H9 (cell line): ENCODE data around the gene STKLD1. TPM values are rescaled to one million over a fixed set of nuclear protein-coding genes. Genes with fewer than 3 reads are reported as not detected.
A peak's percentile ranks its signal among the peaks of the same experiment; 100 is the strongest.

Experiments
- DNase-seq: peaks from one replicate; pipeline ENCODE4 v3.0.0-alpha.2; 2017
- H2AFZ ChIP-seq: one replicate; pipeline ENCODE4 v1.6.1; 2013; ENCODE audit warnings: mild to moderate bottlenecking, low read length, control low read depth, moderate library complexity
- H2AK5ac ChIP-seq: 2 replicates; pipeline ENCODE4 v1.6.1; 2013; ENCODE audit warnings: low read length, control low read depth, mixed read lengths; ENCODE audit not compliant: insufficient read length
- H2BK120ac ChIP-seq: one replicate; pipeline ENCODE4 v1.6.1; 2013; ENCODE audit warnings: low read depth, mild to moderate bottlenecking, low read length, control low read depth, inconsistent platforms; ENCODE audit not compliant: poor library complexity, severe bottlenecking
- H2BK12ac ChIP-seq: 2 replicates; pipeline ENCODE4 v1.6.1; 2013; ENCODE audit warnings: low read length, control low read depth, mixed read lengths, low read depth; ENCODE audit not compliant: insufficient read length
- H2BK15ac ChIP-seq: 2 replicates; pipeline ENCODE4 v1.6.1; 2013; ENCODE audit warnings: low read depth, low read length, control low read depth
- H2BK20ac ChIP-seq: one replicate; pipeline ENCODE4 v1.6.1; 2013; ENCODE audit warnings: low read depth, mild to moderate bottlenecking, low read length, control low read depth, inconsistent platforms; ENCODE audit not compliant: poor library complexity, severe bottlenecking
- H2BK5ac ChIP-seq: 2 replicates; pipeline ENCODE4 v1.6.1; 2013; ENCODE audit warnings: low read length, control low read depth, mixed read lengths; ENCODE audit not compliant: insufficient read length
- H3K14ac ChIP-seq: 2 replicates; pipeline ENCODE4 v1.6.1; 2013; ENCODE audit warnings: low read length, control low read depth; ENCODE audit not compliant: insufficient read depth
- H3K18ac ChIP-seq: 2 replicates; pipeline ENCODE4 v1.6.1; 2013; ENCODE audit warnings: low read depth, mild to moderate bottlenecking, mixed read lengths, low read length, control low read depth; ENCODE audit not compliant: insufficient read length
- H3K23ac ChIP-seq: 2 replicates; pipeline ENCODE4 v1.6.1; 2013; ENCODE audit warnings: low read length, control low read depth, mixed read lengths, low read depth; ENCODE audit not compliant: insufficient read length
- H3K23me2 ChIP-seq: 2 replicates; pipeline ENCODE4 v1.6.1; 2013; ENCODE audit warnings: low read depth, mild to moderate bottlenecking, mixed read lengths, low read length, control low read depth; ENCODE audit not compliant: insufficient read length, poor library complexity, severe bottlenecking
- H3K27ac ChIP-seq: 2 replicates; pipeline ENCODE4 v1.5.1; 2013; ENCODE audit warnings: low read length, control low read depth, mixed read lengths, low read depth; ENCODE audit not compliant: insufficient read length
- H3K27me3 ChIP-seq: 2 replicates; pipeline ENCODE4 v1.6.1; 2013; ENCODE audit warnings: low read length, control low read depth, inconsistent platforms; ENCODE audit not compliant: insufficient read depth
- H3K4ac ChIP-seq: 2 replicates; pipeline ENCODE4 v1.6.1; 2013; ENCODE audit warnings: low read depth, mild to moderate bottlenecking, control low read depth, inconsistent platforms, low read length, moderate library complexity
- H3K4me1 ChIP-seq: 2 replicates; pipeline ENCODE4 v1.6.1; 2013; ENCODE audit warnings: low read length, control low read depth, inconsistent platforms; ENCODE audit not compliant: insufficient read depth
- H3K4me2 ChIP-seq: 2 replicates; pipeline ENCODE4 v1.6.1; 2013; ENCODE audit warnings: low read length, control low read depth, mixed read lengths; ENCODE audit not compliant: insufficient read length, insufficient read depth
- H3K56ac ChIP-seq: 2 replicates; pipeline ENCODE4 v1.6.1; 2013; ENCODE audit warnings: low read depth, mild to moderate bottlenecking, mixed read lengths, low read length, control low read depth; ENCODE audit not compliant: insufficient read length
- H3K79me1 ChIP-seq: 2 replicates; pipeline ENCODE4 v1.6.1; 2013; ENCODE audit warnings: low read depth, mild to moderate bottlenecking, moderate library complexity, low read length, control low read depth, inconsistent platforms; ENCODE audit not compliant: insufficient read depth, poor library complexity, severe bottlenecking
- H3K79me2 ChIP-seq: 2 replicates; pipeline ENCODE4 v1.6.1; 2013; ENCODE audit warnings: low read length, control low read depth, inconsistent platforms; ENCODE audit not compliant: insufficient read depth
- H3K9ac ChIP-seq: 2 replicates; pipeline ENCODE4 v1.6.1; 2013; ENCODE audit warnings: low read length, control low read depth, mixed read lengths; ENCODE audit not compliant: insufficient read length; ENCODE audit errors: extremely low read depth
- H3K9me3 ChIP-seq: one replicate; pipeline ENCODE4 v1.6.1; 2013; ENCODE audit warnings: low read depth, low read length, inconsistent platforms; ENCODE audit not compliant: control insufficient read depth
- H3T11ph ChIP-seq: one replicate; pipeline ENCODE4 v1.6.1; 2013; ENCODE audit warnings: mild to moderate bottlenecking, low read length, control low read depth, inconsistent platforms
- H4K20me1 ChIP-seq: one replicate; pipeline ENCODE4 v1.6.1; 2013; ENCODE audit not compliant: control insufficient read depth, insufficient read length, insufficient read depth
- H4K5ac ChIP-seq: 2 replicates; pipeline ENCODE4 v1.6.1; 2013; ENCODE audit warnings: low read depth, mild to moderate bottlenecking, mixed read lengths, low read length, control low read depth; ENCODE audit not compliant: insufficient read length
- H4K8ac ChIP-seq: replicated peaks from 2 replicates; pipeline ENCODE4 v1.6.1; 2013; ENCODE audit warnings: low read length, control low read depth, mixed read lengths, low read depth; ENCODE audit not compliant: insufficient read length
- H4K91ac ChIP-seq: 2 replicates; pipeline ENCODE4 v1.6.1; 2013; ENCODE audit warnings: low read depth, mild to moderate bottlenecking, moderate library complexity, mixed read lengths, low read length, control low read depth; ENCODE audit not compliant: insufficient read length
- H3K27ac Mint-ChIP-seq, 3 experiments: 2 replicates in 2 of 3; 3 replicates in 1 of 3; pipeline ENCODE4 v1.8.0; 2020 to 2021; ENCODE audit warnings: mixed read lengths in 3 of 3, mild to moderate bottlenecking in 1 of 3, moderate library complexity in 1 of 3
- H3K27me3 Mint-ChIP-seq: 2 replicates; pipeline ENCODE4 v1.8.0; 2021; ENCODE audit warnings: low read depth, mild to moderate bottlenecking, moderate library complexity, mixed read lengths
- H3K36me3 Mint-ChIP-seq, 3 experiments: 2 replicates in 2 of 3; 3 replicates in 1 of 3; pipeline ENCODE4 v1.8.0; 2020 to 2021; ENCODE audit warnings: low read depth in 3 of 3, mixed read lengths in 3 of 3; ENCODE audit not compliant: insufficient read depth in 1 of 3
- H3K4me1 Mint-ChIP-seq, 2 experiments: 2 replicates each; pipeline ENCODE4 v1.8.0; 2020; ENCODE audit warnings: mixed read lengths in 2 of 2
- H3K4me3 Mint-ChIP-seq, 2 experiments: 2 replicates in 1 of 2; 3 replicates in 1 of 2; pipeline ENCODE4 v1.8.0; 2020 to 2021; ENCODE audit warnings: mild to moderate bottlenecking in 2 of 2, mixed read lengths in 2 of 2, moderate library complexity in 1 of 2
- H3K9me3 Mint-ChIP-seq, 2 experiments: 2 replicates in 1 of 2; 3 replicates in 1 of 2; pipeline ENCODE4 v1.8.0; 2020; ENCODE audit warnings: mild to moderate bottlenecking in 2 of 2, mixed read lengths in 2 of 2, moderate library complexity in 1 of 2
- WGBS: extraction: QIAGEN DNeasy Blood & Tissue Kit; methylation state at CpG from one replicate; pipeline ENCODE4 v1.1.7; 2013; ENCODE audit warnings: missing lambda C conversion rate, low lambda C conversion rate, mixed read lengths; ENCODE audit not compliant: insufficient read length; ENCODE audit errors: extremely low coverage; 5-methylcytosine and 5-hydroxymethylcytosine counted together
- total RNA-seq: library from RNA; stranded (reverse); gene quantifications from 2 replicates; pipeline ENCODE4 v1.2.1, GENCODE V29; 2021
- TF ChIP-seq, protein P1 (sequence below): fragments of 200-600 bp; sonication (generic); conservative IDR thresholded peaks from 3 replicates; pipeline ENCODE4 v1.8.0; 2021; ENCODE audit warnings: antibody characterized with exemption, mild to moderate bottlenecking

The STKLD1 gene
- total RNA-seq, 1 experiment from 2014 or later, result 0.57 TPM

- Mint-ChIP-seq H3K27me3 (no peaks in the 10 kb centered on the region), H3K36me3 (peaks cover 33 to 87% (median 75%) of the 10 kb centered on the region in 3 experiments; a peak in 6 of 7 replicates), H3K9me3 (no peaks in the 10 kb centered on the region), H3K4me3 (no peak overlapping the region), H3K27ac (no peak overlapping the region), H3K4me1 (peaks cover 0 to 6% of the 10 kb centered on the region in 2 experiments; a peak in 2 of 4 replicates)
- Histone ChIP-seq H2BK15ac (peak overlapping the region; percentile 16; the same call in 1 of the 2 replicates), H4K5ac (no peak overlapping the region), H2AK5ac (no peak overlapping the region), H2BK5ac (no peak overlapping the region), H2AFZ (no peak overlapping the region), H2BK20ac (no peak overlapping the region), H4K8ac (no peak overlapping the region), H3K79me1 (peaks cover 30% of the 10 kb centered on the region), H3K79me2 (peaks cover 46% of the 10 kb centered on the region; the same call in 1 of the 2 replicates), H2BK120ac (no peak overlapping the region), H2BK12ac (no peak overlapping the region), H3K27ac (no peak overlapping the region), H3K4me2 (no peak overlapping the region), H3K9ac (no peak overlapping the region), H3K18ac (no peak overlapping the region), H3K27me3 (no peaks in the 10 kb centered on the region), H3K56ac (no peak overlapping the region), H4K91ac (no peak overlapping the region), H3K14ac (no peak overlapping the region; the same call in 1 of the 2 replicates), H4K20me1 (no peaks in the 10 kb centered on the region), H3K4ac (no peak overlapping the region), H3K4me1 (no peaks in the 10 kb centered on the region), H3K23me2 (no peaks in the 10 kb centered on the region), H3K9me3 (no peaks in the 10 kb centered on the region), H3T11ph (no peak overlapping the region), H3K23ac (no peak overlapping the region)
- no peak for DNase-seq
- TF ChIP-seq, protein P1, sequence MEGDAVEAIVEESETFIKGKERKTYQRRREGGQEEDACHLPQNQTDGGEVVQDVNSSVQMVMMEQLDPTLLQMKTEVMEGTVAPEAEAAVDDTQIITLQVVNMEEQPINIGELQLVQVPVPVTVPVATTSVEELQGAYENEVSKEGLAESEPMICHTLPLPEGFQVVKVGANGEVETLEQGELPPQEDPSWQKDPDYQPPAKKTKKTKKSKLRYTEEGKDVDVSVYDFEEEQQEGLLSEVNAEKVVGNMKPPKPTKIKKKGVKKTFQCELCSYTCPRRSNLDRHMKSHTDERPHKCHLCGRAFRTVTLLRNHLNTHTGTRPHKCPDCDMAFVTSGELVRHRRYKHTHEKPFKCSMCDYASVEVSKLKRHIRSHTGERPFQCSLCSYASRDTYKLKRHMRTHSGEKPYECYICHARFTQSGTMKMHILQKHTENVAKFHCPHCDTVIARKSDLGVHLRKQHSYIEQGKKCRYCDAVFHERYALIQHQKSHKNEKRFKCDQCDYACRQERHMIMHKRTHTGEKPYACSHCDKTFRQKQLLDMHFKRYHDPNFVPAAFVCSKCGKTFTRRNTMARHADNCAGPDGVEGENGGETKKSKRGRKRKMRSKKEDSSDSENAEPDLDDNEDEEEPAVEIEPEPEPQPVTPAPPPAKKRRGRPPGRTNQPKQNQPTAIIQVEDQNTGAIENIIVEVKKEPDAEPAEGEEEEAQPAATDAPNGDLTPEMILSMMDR, result no peak
- no CpG with 5 or more reads among the region's 10 CpGs for WGBS
Measured at GRCh38 chr9:133367778-133368177, 8.4 kb upstream of the STKLD1 start.
